K562 (cell line): ENCODE data around the gene C11orf52. TPM values are rescaled to one million over a fixed set of nuclear protein-coding genes. Genes with fewer than 3 reads are reported as not detected.

Source experiments
- ATF1 ChIP-seq, 2 experiments: fragments of 450-650 bp in 1 of 2; IDR thresholded peaks; 2 replicates each; pipeline ENCODE4 v1.6.1; 2016; ENCODE audit warnings: missing compliant biosample characterization in 1 of 2, missing genetic modification characterization in 1 of 2
- CEBPB ChIP-seq: fragments of 450-650 bp; IDR thresholded peaks from 2 replicates; pipeline ENCODE4 v1.6.1; 2016; ENCODE audit warnings: missing genetic modification characterization, missing compliant biosample characterization
- CHD2 ChIP-seq: IDR thresholded peaks from 2 replicates; pipeline ENCODE4 v1.6.1; 2011; ENCODE audit warnings: low read depth, low read length
- HIVEP1 ChIP-seq: fragments of 250-450 bp; sonication (Bioruptor Pico); IDR thresholded peaks from 2 replicates; pipeline ENCODE4 v1.4.0; 2020; ENCODE audit warnings: mild to moderate bottlenecking
- JUNB ChIP-seq: fragments of 450-650 bp; formaldehyde crosslinking; conservative IDR thresholded peaks from 2 replicates; pipeline ENCODE4 v1.4.0; 2020; ENCODE audit warnings: mild to moderate bottlenecking
- KLF16 ChIP-seq: IDR thresholded peaks from 2 replicates; pipeline ENCODE4 v1.6.1; 2016; ENCODE audit warnings: antibody characterized with exemption
- MNT ChIP-seq, 2 experiments: fragments of 450-650 bp; conservative IDR thresholded peaks; 2 replicates each; pipeline ENCODE4 v1.6.1; 2017; ENCODE audit warnings: mild to moderate bottlenecking in 2 of 2, moderate library complexity in 2 of 2
- NFXL1 ChIP-seq: fragments of 450-650 bp; formaldehyde crosslinking; IDR thresholded peaks from 2 replicates; pipeline ENCODE4 v1.4.0; 2021; ENCODE audit warnings: mild to moderate bottlenecking
- NKRF ChIP-seq: fragments of 450-650 bp; IDR thresholded peaks from 2 replicates; pipeline ENCODE4 v1.6.1; 2016; ENCODE audit warnings: borderline replicate concordance
- POLR3A ChIP-seq: IDR thresholded peaks from 2 replicates; pipeline ENCODE4 v1.6.1; 2011; ENCODE audit warnings: borderline replicate concordance, mild to moderate bottlenecking, moderate library complexity; ENCODE audit not compliant: insufficient read length, insufficient read depth; ENCODE audit errors: extremely low read depth
- PRPF4 ChIP-seq: fragments of 200-400 bp; formaldehyde crosslinking; IDR thresholded peaks from one replicate; pipeline ENCODE4 v1.6.1; 2017; ENCODE audit warnings: low read length, low read depth, mild to moderate bottlenecking; ENCODE audit not compliant: insufficient read depth, poor library complexity, severe bottlenecking
- RB1 ChIP-seq: fragments of 450-650 bp; IDR thresholded peaks from 2 replicates; pipeline ENCODE4 v1.6.1; 2017; ENCODE audit warnings: low read depth, mild to moderate bottlenecking
- RCOR1 ChIP-seq, 2 experiments: IDR thresholded peaks; 2 replicates each; pipeline ENCODE4 v1.6.1; 2012; ENCODE audit warnings: low read depth in 2 of 2, low read length in 2 of 2, borderline replicate concordance in 1 of 2, improper control_type of control experiment in 1 of 2
- SIN3B ChIP-seq: fragments of 450-650 bp; IDR thresholded peaks from 2 replicates; pipeline ENCODE4 v1.6.1; 2017; ENCODE audit warnings: low read depth, mild to moderate bottlenecking, moderate library complexity
- SP2 ChIP-seq: IDR thresholded peaks from 2 replicates; pipeline ENCODE4 v1.6.1; 2011; ENCODE audit warnings: mild to moderate bottlenecking, low read depth, low read length, moderate library complexity; ENCODE audit not compliant: poor library complexity, severe bottlenecking; ENCODE audit errors: extremely low read depth
- SPI1 ChIP-seq: IDR thresholded peaks from 2 replicates; pipeline ENCODE4 v1.6.1; 2011; ENCODE audit warnings: low read depth, low read length, control low read depth, borderline replicate concordance
- SREBF2 ChIP-seq: sonication (generic); formaldehyde crosslinking; IDR thresholded peaks from 2 replicates; pipeline ENCODE4 v1.4.0; 2020; ENCODE audit warnings: mild to moderate bottlenecking, missing genetic modification reagents
- TRIM25 ChIP-seq: fragments of 450-650 bp; IDR thresholded peaks from 2 replicates; pipeline ENCODE4 v1.7.0; 2016; ENCODE audit warnings: borderline replicate concordance
- TRIM28 ChIP-seq: fragments of 450-650 bp; IDR thresholded peaks from 2 replicates; pipeline ENCODE4 v1.6.1; 2017
- VEZF1 ChIP-seq: fragments of 200-800 bp; sonication (Bioruptor generic); IDR thresholded peaks from 2 replicates; pipeline ENCODE4 v1.6.1; 2017; ENCODE audit warnings: missing genetic modification characterization, missing compliant biosample characterization
- polyA plus RNA-seq, 8 experiments: library from polyadenylated mRNA; depleted of rRNA in 4 of 8; stranded (reverse) in 5 of 8; unstranded in 3 of 8; fragments of >200 nt; fragmentation: Nextera tagmentation in 2 of 8; fragmentation: Illumina TruSeq in 1 of 8; extraction: Ambion mirVana in 2 of 8; extraction: Trizol in 1 of 8; gene quantifications; 2 replicates each; pipeline versions ENCODE4 v1.2.1 to v1.2.3, GENCODE V29; 2011 to 2014; ENCODE audit warnings: inconsistent platforms in 1 of 8, missing spikeins in 1 of 8
- total RNA-seq, 7 experiments: library from RNA; depleted of rRNA in 6 of 7; stranded (reverse); fragments of >200 nt in 6 of 7; fragmentation: Illumina TruSeq in 2 of 7; extraction: Trizol in 2 of 7; gene quantifications; 2 replicates each; pipeline versions ENCODE4 v1.2.1 to v1.2.3, GENCODE V29; 2011 to 2021; ENCODE audit warnings: low replicate concordance in 1 of 7

C11orf52 gene
- total and polyA plus RNA-seq, 9 of the 15 experiments (the other 6 are each of a cell fraction or from before 2014, with no cell fraction given) = 0.29 to 2.9 (median 1.0) TPM

GRCh38 chr11:111870886-111871692 is 47.6 kb upstream of the C11orf52 start, which contains the start of gene ALG9 (continued):
- peak in 1 of 2 experiments; percentile 57; a peak in 1 of 4 replicates for TF ChIP-seq RCOR1 (IDR thresholded peaks at IDR 0.05; ENCODE audit: borderline replicate concordance in 1 of 2, low read depth in 2 of 2, low read length in 2 of 2)
- peak in 1 of 2 experiments; percentile 86; a peak in 2 of 4 replicates for TF ChIP-seq MNT (conservative IDR thresholded peaks at IDR 0.05)
- TF ChIP-seq SP2 = no peak
- TF ChIP-seq CHD2 = no peak
- TF ChIP-seq SREBF2 = no peak
- peak; percentile 90; the same call in 1 of the 2 replicates for TF ChIP-seq RB1
- TF ChIP-seq ATF1 (CRISPR knock-in tag; IDR thresholded peaks at IDR 0.05) = no peak
- peak; percentile 74 for TF ChIP-seq ATF1 (tag; IDR thresholded peaks at IDR 0.05)
- TF ChIP-seq SIN3B = peak; percentile 81
- no peak for TF ChIP-seq HIVEP1 (CRISPR knock-in tag)
- no peak for TF ChIP-seq JUNB (CRISPR knock-in tag)
- TF ChIP-seq NFXL1 (CRISPR knock-in tag) = no peak
- TF ChIP-seq NKRF = peak; percentile 32; the same call in 1 of the 2 replicates
- no peak for TF ChIP-seq CEBPB (tag)
- TF ChIP-seq TRIM25 = no peak
- TF ChIP-seq TRIM28 = no peak
- no peak for TF ChIP-seq SPI1
- TF ChIP-seq POLR3A = no peak
- peak; percentile 68 for TF ChIP-seq KLF16
- TF ChIP-seq VEZF1 (CRISPR knock-in tag) = peak; percentile 46; the same call in 1 of the 2 replicates
- no peak for TF ChIP-seq PRPF4
